ENCODE data around the gene TICAM1.

DNA sequence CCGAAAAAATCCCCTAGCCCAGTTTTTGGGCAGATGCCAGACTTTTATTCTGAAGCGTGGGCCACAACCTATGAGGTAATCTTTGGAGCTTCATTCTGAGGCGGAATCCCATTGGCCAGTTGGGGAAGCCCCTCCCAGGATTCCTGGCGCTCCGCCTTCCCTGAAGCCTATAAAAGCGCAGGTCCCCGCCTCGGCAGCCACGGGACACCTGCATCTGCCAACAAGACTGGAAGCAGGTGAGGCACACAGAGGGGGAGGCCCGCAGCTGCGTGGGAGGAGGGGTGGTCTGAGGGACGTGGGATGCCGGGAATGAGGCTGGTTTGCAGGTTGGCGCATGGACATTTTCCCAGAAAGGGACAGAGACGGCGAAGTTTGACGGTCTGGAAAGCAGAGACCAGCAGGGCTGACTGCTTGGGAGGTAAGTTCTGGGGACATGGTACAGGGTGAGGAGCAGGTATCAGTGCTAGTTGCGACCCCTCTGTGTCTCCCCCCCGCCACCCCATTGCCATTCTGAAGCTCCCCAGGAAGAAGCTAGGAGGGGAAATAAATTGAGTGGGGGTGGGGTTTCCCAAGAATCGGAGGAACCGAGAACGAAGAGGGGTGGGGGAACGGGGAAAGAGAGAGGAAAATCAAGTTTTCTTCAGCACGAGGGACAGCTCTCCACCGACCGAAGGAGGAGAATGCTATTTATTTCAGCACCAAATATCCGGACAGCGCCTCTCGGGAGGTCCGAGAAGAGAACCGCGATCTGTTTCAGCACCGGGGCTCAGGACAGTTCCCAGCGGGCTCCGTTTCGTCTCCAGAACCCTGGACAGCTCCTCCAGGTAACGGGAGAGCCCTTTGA is 62.4 kb downstream of the TICAM1 start:
- TF ChIP-seq POLR2A (IDR thresholded peaks at IDR 0.05), result no peak
- TF ChIP-seq, protein P1, sequence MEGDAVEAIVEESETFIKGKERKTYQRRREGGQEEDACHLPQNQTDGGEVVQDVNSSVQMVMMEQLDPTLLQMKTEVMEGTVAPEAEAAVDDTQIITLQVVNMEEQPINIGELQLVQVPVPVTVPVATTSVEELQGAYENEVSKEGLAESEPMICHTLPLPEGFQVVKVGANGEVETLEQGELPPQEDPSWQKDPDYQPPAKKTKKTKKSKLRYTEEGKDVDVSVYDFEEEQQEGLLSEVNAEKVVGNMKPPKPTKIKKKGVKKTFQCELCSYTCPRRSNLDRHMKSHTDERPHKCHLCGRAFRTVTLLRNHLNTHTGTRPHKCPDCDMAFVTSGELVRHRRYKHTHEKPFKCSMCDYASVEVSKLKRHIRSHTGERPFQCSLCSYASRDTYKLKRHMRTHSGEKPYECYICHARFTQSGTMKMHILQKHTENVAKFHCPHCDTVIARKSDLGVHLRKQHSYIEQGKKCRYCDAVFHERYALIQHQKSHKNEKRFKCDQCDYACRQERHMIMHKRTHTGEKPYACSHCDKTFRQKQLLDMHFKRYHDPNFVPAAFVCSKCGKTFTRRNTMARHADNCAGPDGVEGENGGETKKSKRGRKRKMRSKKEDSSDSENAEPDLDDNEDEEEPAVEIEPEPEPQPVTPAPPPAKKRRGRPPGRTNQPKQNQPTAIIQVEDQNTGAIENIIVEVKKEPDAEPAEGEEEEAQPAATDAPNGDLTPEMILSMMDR (IDR thresholded peaks at IDR 0.05), result no peak

All from tibial nerve (tissue), 3 donors.